ENCODE data around the gene HECW1. TPM values are rescaled to one million over a fixed set of nuclear protein-coding genes. Genes with fewer than 3 reads are reported as not detected.

The HECW1 gene
- total RNA-seq, 1 donor from 2014 or later, result not detected

DNA sequence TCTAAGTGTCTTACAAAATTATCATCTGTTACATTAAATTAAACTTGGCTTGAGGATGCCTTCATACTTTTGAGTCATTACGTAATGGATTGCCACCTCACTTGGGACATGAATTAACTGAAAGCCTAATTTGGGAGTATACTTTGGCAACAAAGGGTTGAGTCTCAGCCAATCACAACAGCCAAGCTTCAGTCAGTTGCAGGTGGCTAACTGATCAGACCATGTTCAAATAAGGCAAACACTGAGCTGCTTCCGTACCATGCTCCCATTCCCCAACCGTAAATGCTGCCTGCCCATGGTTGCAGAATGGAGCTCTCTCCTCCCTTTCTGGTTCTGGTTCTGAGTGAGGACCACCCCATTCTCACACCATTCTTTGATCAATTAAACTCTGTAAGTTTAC is 377.6 kb downstream of the HECW1 start:
- DNase-seq (ENCODE audit: low read depth), result no peak
- TF ChIP-seq, protein P1, sequence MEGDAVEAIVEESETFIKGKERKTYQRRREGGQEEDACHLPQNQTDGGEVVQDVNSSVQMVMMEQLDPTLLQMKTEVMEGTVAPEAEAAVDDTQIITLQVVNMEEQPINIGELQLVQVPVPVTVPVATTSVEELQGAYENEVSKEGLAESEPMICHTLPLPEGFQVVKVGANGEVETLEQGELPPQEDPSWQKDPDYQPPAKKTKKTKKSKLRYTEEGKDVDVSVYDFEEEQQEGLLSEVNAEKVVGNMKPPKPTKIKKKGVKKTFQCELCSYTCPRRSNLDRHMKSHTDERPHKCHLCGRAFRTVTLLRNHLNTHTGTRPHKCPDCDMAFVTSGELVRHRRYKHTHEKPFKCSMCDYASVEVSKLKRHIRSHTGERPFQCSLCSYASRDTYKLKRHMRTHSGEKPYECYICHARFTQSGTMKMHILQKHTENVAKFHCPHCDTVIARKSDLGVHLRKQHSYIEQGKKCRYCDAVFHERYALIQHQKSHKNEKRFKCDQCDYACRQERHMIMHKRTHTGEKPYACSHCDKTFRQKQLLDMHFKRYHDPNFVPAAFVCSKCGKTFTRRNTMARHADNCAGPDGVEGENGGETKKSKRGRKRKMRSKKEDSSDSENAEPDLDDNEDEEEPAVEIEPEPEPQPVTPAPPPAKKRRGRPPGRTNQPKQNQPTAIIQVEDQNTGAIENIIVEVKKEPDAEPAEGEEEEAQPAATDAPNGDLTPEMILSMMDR (conservative IDR thresholded peaks at IDR 0.05; ENCODE audit: low read depth, low read length), result no peak

DNA sequence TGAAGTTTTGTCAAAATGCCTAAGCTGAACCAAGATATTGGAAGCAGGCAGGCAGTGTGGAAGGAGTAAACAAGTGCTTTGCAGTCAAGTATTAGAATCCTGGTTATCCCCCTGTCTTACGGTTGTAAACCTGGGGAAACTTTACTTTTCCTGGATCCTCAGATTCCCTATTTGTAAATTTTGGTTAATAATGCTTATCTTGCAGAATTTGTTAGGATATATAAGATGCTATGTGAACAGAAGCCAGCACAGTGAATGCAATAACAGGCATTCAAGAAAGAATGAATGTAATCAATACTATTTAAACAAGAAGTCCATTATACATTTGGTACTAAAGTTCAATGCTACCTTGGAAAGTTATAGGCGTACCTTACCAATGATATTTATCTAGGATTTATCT is 378.7 kb downstream of the HECW1 start:
- no peak overlapping the region for H3K4me3 ChIP-seq (ENCODE audit: low read depth, low read length)
- DNase-seq (ENCODE audit: low read depth), result no peak
- TF ChIP-seq, protein P1 (conservative IDR thresholded peaks at IDR 0.05; ENCODE audit: low read depth, low read length), result no peak

More for the DNA sequence above, 377.6 kb downstream of the HECW1 start:
- no peak overlapping the region for H3K4me3 ChIP-seq (ENCODE audit: low read depth, low read length)

DNA sequence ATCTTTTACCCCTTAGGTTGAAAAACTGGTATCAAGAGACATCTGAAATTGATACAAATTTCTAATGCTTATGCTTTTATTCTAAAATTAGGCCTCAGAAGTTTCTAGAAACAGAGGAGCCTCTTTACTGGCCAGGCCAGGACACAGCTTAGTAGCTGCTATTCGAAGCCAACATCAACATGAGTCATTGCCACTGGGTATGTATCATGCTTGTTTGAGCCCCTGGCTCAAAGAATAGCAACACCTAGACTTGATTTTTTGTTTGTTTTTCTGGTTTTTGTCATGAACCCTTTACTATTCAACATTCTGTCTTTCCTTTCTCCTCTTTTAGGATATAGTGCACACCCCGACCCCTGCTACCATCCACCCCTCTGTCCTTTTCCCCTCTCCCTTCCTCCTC is 379.5 kb downstream of the HECW1 start:
- no peak overlapping the region for H3K4me3 ChIP-seq (ENCODE audit: low read depth, low read length)
- DNase-seq (ENCODE audit: low read depth), result peak; percentile 30
- TF ChIP-seq, protein P1 (conservative IDR thresholded peaks at IDR 0.05; ENCODE audit: low read depth, low read length), result no peak

DNA sequence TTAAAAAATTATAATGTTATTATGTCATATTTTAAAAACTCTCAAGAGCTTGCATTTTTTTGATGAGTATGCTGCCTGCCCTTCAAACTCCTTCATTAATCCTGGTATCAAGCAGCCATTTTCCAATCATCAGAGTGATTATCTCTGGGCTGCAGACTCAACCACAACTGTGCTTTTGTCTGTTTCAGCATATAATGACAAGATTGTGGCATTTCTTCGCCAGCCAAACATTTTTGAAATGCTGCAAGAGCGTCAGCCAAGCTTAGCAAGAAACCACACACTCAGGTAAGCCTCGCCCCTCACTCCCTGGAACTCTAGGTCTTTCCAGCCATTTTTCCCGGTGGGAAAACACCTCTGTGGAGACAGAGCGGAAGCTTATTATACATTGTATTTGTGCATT is 380.4 kb downstream of the HECW1 start:
- DNase-seq (ENCODE audit: low read depth), result no peak
- TF ChIP-seq, protein P1 (conservative IDR thresholded peaks at IDR 0.05; ENCODE audit: low read depth, low read length), result no peak
- H3K4me3 ChIP-seq (ENCODE audit: low read depth, low read length), result no peak overlapping the region

DNA sequence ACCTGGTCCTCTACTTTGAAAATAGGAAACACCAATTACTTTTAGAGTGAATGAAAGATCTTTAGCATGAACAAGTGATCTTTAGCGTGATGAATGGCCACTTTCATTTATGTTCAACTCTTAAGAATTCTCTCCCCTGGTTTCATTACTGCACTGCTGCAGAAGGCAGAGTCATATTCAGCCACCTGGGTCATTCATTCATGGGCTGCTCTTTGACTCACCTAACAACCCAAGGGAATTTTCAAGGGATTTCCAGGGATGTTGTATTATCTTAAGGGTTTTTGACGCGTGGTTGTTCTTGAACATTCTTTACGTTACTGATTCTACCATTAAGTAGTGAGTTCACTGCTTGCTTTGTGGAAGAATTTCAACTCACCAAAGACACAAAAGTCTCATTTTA is 383.1 kb downstream of the HECW1 start:
- TF ChIP-seq, protein P1 (conservative IDR thresholded peaks at IDR 0.05; ENCODE audit: low read depth, low read length), result no peak

DNA sequence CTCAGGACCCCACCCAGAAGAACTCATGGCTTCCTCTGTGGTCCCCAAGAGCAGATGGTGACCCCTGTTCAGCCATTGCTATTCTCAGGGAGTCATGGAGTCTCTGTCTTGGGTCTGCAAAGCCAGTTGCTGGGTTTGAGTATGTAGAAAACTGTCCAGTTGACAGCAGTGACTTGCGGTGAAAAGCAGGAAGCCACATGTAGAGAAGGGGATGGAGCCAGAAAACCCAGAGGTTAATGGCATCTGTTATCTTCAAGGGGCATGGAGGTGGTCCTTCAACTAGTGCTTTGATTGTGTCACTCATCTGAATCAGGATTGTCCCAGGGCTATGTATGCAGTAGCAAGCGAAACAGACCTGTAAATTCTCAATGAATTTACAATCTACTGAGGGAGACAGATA is 384.1 kb downstream of the HECW1 start:
- DNase-seq (ENCODE audit: low read depth), result no peak
- no peak overlapping the region for H3K4me3 ChIP-seq (ENCODE audit: low read depth, low read length)
- TF ChIP-seq, protein P1 (conservative IDR thresholded peaks at IDR 0.05; ENCODE audit: low read depth, low read length), result no peak

More for the DNA sequence above, 383.1 kb downstream of the HECW1 start:
- no peak for DNase-seq (ENCODE audit: low read depth)
- H3K4me3 ChIP-seq (ENCODE audit: low read depth, low read length), result no peak overlapping the region

DNA sequence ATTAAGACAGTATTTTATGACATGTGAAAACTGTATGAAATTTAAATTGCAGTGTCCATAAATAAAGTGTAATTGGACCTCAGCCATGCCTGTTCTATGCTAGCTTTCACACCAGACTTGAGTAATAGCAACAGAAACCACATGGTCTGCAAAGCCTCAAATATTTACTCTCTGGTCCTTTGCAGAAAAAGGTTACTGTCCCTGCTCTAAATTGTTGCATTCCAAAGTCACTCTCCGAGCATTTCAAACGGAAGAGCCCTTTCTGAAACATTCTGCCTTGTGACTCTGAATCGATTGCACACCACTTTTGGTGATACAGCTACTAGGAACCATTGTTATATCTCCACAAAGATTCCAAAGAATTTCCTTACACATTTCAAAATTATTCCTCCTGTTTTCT is 389.4 kb downstream of the HECW1 start:
- no peak overlapping the region for H3K4me3 ChIP-seq (ENCODE audit: low read depth, low read length)
- TF ChIP-seq, protein P1 (conservative IDR thresholded peaks at IDR 0.05; ENCODE audit: low read depth, low read length), result no peak
- DNase-seq (ENCODE audit: low read depth), result no peak

Measured in epithelial cell of proximal tubule (primary cell).